WI38 (cell line): Measurements from ENCODE around the gene ENAH.

Experiments used
- H3K4me3 ChIP-seq: 2 replicates; pipeline ENCODE4 v1.5.1; 2011; ENCODE audit warnings: low read depth, mild to moderate bottlenecking, control low read depth, low read length
- CTCF ChIP-seq: IDR thresholded peaks from 2 replicates; pipeline ENCODE4 v1.5.1; 2012; ENCODE audit warnings: low read depth, mild to moderate bottlenecking, control low read depth, low read length

Gene ENAH

GRCh38 chr1:225688345-225688744 is 35.4 kb upstream of the ENAH start:
- no peak overlapping the region for H3K4me3 ChIP-seq
- TF ChIP-seq CTCF, result no peak

GRCh38 chr1:225685476-225686176 is 32.7 kb upstream of the ENAH start:
- no peak overlapping the region for H3K4me3 ChIP-seq
- TF ChIP-seq CTCF, result no peak

- H3K4me3 ChIP-seq, result no peak overlapping the region
- TF ChIP-seq CTCF, result no peak
These were observed 31.8 kb upstream of the ENAH start for GRCh38 chr1:225684741-225685140.

- no peak for TF ChIP-seq CTCF
These were observed 28.3 kb upstream of the ENAH start for GRCh38 chr1:225681231-225681630.

GRCh38 chr1:225678545-225678944 is 25.6 kb upstream of the ENAH start:
- TF ChIP-seq CTCF, result no peak

More at GRCh38 chr1:225681231-225681630, 28.3 kb upstream of the ENAH start:
- H3K4me3 ChIP-seq, result no peak overlapping the region

GRCh38 chr1:225677350-225678124 is 24.6 kb upstream of the ENAH start:
- H3K4me3 ChIP-seq, result no peak overlapping the region
- TF ChIP-seq CTCF, result no peak

More at GRCh38 chr1:225678545-225678944, 25.6 kb upstream of the ENAH start:
- no peak overlapping the region for H3K4me3 ChIP-seq

GRCh38 chr1:225674381-225674780 is 21.5 kb upstream of the ENAH start:
- no peak for TF ChIP-seq CTCF

More at GRCh38 chr1:225674381-225674780, 21.5 kb upstream of the ENAH start:
- H3K4me3 ChIP-seq, result no peak overlapping the region
